Neuronal stem cell (in vitro differentiated cells): ENCODE results near the gene STK10.

ENCODE experiments used
- DNase-seq: peaks from one replicate; pipeline ENCODE4 v3.0.0-alpha.2; 2013; ENCODE audit warnings: low spot score
- H2AFZ ChIP-seq: one replicate; pipeline ENCODE4 v1.6.1; 2013; ENCODE audit warnings: mild to moderate bottlenecking, low read length, inconsistent platforms
- H2AK5ac ChIP-seq: 2 replicates; pipeline ENCODE4 v1.6.1; 2013; ENCODE audit warnings: low read depth, mild to moderate bottlenecking, inconsistent platforms, low read length, moderate library complexity, mixed read lengths
- H2BK120ac ChIP-seq: 2 replicates; pipeline ENCODE4 v1.6.1; 2013; ENCODE audit warnings: low read depth, mild to moderate bottlenecking, inconsistent platforms, low read length, moderate library complexity, mixed read lengths
- H2BK12ac ChIP-seq: one replicate; pipeline ENCODE4 v1.6.1; 2013; ENCODE audit warnings: low read length, inconsistent platforms
- H2BK15ac ChIP-seq: 2 replicates; pipeline ENCODE4 v1.6.1; 2013; ENCODE audit warnings: mild to moderate bottlenecking, low read length, inconsistent platforms, mixed read lengths
- H2BK5ac ChIP-seq: one replicate; pipeline ENCODE4 v1.6.1; 2013; ENCODE audit warnings: inconsistent platforms, mild to moderate bottlenecking, low read length, moderate library complexity
- H3K14ac ChIP-seq: one replicate; pipeline ENCODE4 v1.6.1; 2013; ENCODE audit warnings: low read length, inconsistent platforms
- H3K18ac ChIP-seq: 2 replicates; pipeline ENCODE4 v1.6.1; 2013; ENCODE audit warnings: low read length, inconsistent platforms
- H3K23ac ChIP-seq: 2 replicates; pipeline ENCODE4 v1.6.1; 2013; ENCODE audit warnings: low read depth, mild to moderate bottlenecking, mixed read lengths, low read length, inconsistent platforms; ENCODE audit not compliant: poor library complexity
- H3K27ac ChIP-seq: replicated peaks from 3 replicates; pipeline ENCODE4 v1.5.1; 2013; ENCODE audit warnings: low read length, inconsistent platforms
- H3K27me3 ChIP-seq, 3 experiments: 2 replicates each; pipeline ENCODE4 v1.6.1; 2013; ENCODE audit warnings: low read length in 3 of 3, mild to moderate bottlenecking in 2 of 3, inconsistent platforms in 1 of 3, low read depth in 1 of 3, mixed read lengths in 1 of 3, moderate library complexity in 1 of 3; ENCODE audit not compliant: control insufficient read depth in 3 of 3, insufficient read depth in 3 of 3
- H3K36me3 ChIP-seq, 2 donors: replicated peaks in 1 of 2; 2 replicates each; pipeline ENCODE4 v1.6.1; 2013; ENCODE audit warnings: low read length in 2 of 2; ENCODE audit not compliant: control insufficient read depth in 2 of 2, insufficient read depth in 2 of 2
- H3K4ac ChIP-seq: 2 replicates; pipeline ENCODE4 v1.6.1; 2013; ENCODE audit warnings: inconsistent platforms, mild to moderate bottlenecking, low read length, moderate library complexity
- H3K4me1 ChIP-seq, 2 donors: 1 replicate in 1 of 2; 2 replicates in 1 of 2; pipeline ENCODE4 v1.6.1; 2013; ENCODE audit warnings: low read length in 2 of 2, low read depth in 1 of 2; ENCODE audit not compliant: control insufficient read depth in 2 of 2, insufficient read depth in 1 of 2
- H3K4me2 ChIP-seq: one replicate; pipeline ENCODE4 v1.6.1; 2013; ENCODE audit warnings: mild to moderate bottlenecking, low read length, inconsistent platforms; ENCODE audit not compliant: insufficient read depth, poor library complexity, severe bottlenecking
- H3K4me3 ChIP-seq, 2 donors: 2 replicates each; pipeline ENCODE4 v1.5.1; 2013; ENCODE audit warnings: low read length in 2 of 2, mild to moderate bottlenecking in 2 of 2, inconsistent platforms in 1 of 2, moderate library complexity in 1 of 2
- H3K79me1 ChIP-seq: one replicate; pipeline ENCODE4 v1.6.1; 2013; ENCODE audit warnings: low read depth, mild to moderate bottlenecking, inconsistent platforms, low read length, moderate library complexity
- H3K9ac ChIP-seq: one replicate; pipeline ENCODE4 v1.6.1; 2013; ENCODE audit warnings: mild to moderate bottlenecking, low read depth, low read length, inconsistent platforms; ENCODE audit not compliant: poor library complexity
- H3K9me3 ChIP-seq, 2 donors: replicated peaks in 1 of 2; 2 replicates each; pipeline versions ENCODE3 to v1.6.1; 2013; ENCODE audit warnings: low read length in 2 of 2, mild to moderate bottlenecking in 2 of 2, inconsistent platforms in 1 of 2, low read depth in 1 of 2, mixed read lengths in 1 of 2, moderate library complexity in 1 of 2; ENCODE audit not compliant: control insufficient read depth in 2 of 2, insufficient read depth in 1 of 2
- H4K8ac ChIP-seq: one replicate; pipeline ENCODE4 v1.6.1; 2013; ENCODE audit warnings: low read depth, mild to moderate bottlenecking, inconsistent platforms, low read length, moderate library complexity
- H4K91ac ChIP-seq: one replicate; pipeline ENCODE4 v1.6.1; 2013; ENCODE audit warnings: low read length, low read depth, mild to moderate bottlenecking, inconsistent platforms; ENCODE audit not compliant: poor library complexity
- WGBS, 2 donors: extraction: QIAGEN DNeasy Blood & Tissue Kit; methylation state at CpG; one replicate each; pipeline ENCODE4 v1.1.7; 2013; ENCODE audit warnings: missing lambda C conversion rate in 2 of 2, mixed read lengths in 1 of 2; ENCODE audit not compliant: insufficient read length in 2 of 2, insufficient replicate concordance in 1 of 2; ENCODE audit errors: extremely low coverage in 2 of 2; 5-methylcytosine and 5-hydroxymethylcytosine counted together

The STK10 gene

DNA sequence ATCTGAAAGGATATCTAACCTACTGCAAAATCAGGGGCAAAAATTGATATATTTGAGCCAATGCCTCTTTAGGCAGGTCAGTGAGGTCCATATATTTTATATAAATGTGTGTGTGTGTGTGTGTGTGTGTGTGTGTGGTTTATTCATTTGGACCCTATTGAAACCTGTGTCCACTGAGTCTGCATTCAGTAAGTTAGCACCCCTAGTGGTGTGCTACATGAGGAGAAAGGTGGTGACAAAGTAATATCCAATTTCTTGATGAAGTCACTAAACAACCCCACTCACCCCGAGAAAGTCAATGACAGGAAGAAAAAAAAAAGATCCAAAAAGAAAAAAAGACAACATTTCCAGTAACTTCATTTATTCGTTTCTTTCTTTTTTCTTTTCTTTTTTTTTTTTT lies 185.7 kb downstream of the STK10 start:
- H3K18ac ChIP-seq, result no peak overlapping the region

DNA sequence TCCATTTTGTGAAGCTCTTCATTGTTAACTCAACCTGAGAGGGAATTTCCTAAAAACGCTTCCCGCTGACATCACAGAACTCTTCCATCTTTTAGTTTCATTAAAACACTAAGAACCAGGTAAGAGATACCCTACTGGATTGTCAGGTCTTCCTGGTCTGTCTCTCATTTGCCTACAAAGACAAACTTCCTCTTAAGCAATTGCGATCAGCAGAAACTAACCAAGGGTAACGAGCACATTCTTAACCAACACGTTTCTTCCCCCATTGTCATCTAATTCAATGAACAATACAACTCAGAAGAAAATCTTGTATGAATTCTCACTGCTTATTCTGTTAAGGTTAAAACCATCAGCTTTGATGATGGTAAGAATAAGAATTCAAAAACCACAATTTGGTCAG lies 188.1 kb downstream of the STK10 start:
- H2BK15ac ChIP-seq, result no peak overlapping the region
- H2AK5ac ChIP-seq, result no peak overlapping the region
- no peak overlapping the region for H2BK120ac ChIP-seq
- DNase-seq, result no peak
- no peaks in the 10 kb centered on the region for H3K27me3 ChIP-seq
- no peak overlapping the region for H3K14ac ChIP-seq
- H3K23ac ChIP-seq, result no peak overlapping the region
- peaks cover 3 to 6% of the 10 kb centered on the region in 2 donors for H3K4me1 ChIP-seq
- H4K8ac ChIP-seq, result no peak overlapping the region
- H3K9me3 ChIP-seq, result peaks cover 0 to 13% of the 10 kb centered on the region in 2 donors
- H4K91ac ChIP-seq, result no peak overlapping the region
- H3K79me1 ChIP-seq, result peaks cover 6% of the 10 kb centered on the region
- no peak overlapping the region for H2BK5ac ChIP-seq
- H3K27ac ChIP-seq, result no peak overlapping the region
- no peak overlapping the region for H2BK12ac ChIP-seq
- no CpG with 5 or more reads among the region's 5 CpGs for WGBS, 2 donors
- no peak overlapping the region for H3K4me3 ChIP-seq
- no peak overlapping the region for H3K18ac ChIP-seq
- H3K4ac ChIP-seq, result no peak overlapping the region
- no peak overlapping the region for H3K4me2 ChIP-seq
- H3K9ac ChIP-seq, result no peak overlapping the region
- H3K36me3 ChIP-seq, result peaks cover 8 to 24% of the 10 kb centered on the region in 2 donors
- H2AFZ ChIP-seq, result no peak overlapping the region

More for the DNA sequence above, 185.7 kb downstream of the STK10 start:
- H3K79me1 ChIP-seq, result peaks cover 2% of the 10 kb centered on the region
- H3K9me3 ChIP-seq, result peaks cover 0 to 10% of the 10 kb centered on the region in 2 donors
- H3K36me3 ChIP-seq, result peaks cover 0 to 3% of the 10 kb centered on the region in 2 donors
- no peak overlapping the region for H3K14ac ChIP-seq
- H2AK5ac ChIP-seq, result no peak overlapping the region
- H3K4me2 ChIP-seq, result no peak overlapping the region
- no peak overlapping the region for H3K4me3 ChIP-seq
- H4K8ac ChIP-seq, result no peak overlapping the region
- DNase-seq, result no peak
- no peak overlapping the region for H4K91ac ChIP-seq
- no peak overlapping the region for H2BK12ac ChIP-seq
- H3K9ac ChIP-seq, result no peak overlapping the region
- no peak overlapping the region for H2BK15ac ChIP-seq
- H2BK5ac ChIP-seq, result no peak overlapping the region
- no CpG with 5 or more reads among the region's 2 CpGs for WGBS, 2 donors
- no peak overlapping the region for H3K23ac ChIP-seq
- peaks cover 3 to 4% of the 10 kb centered on the region in 2 donors for H3K4me1 ChIP-seq
- no peak overlapping the region for H3K27ac ChIP-seq
- no peak overlapping the region for H2AFZ ChIP-seq
- no peak overlapping the region for H2BK120ac ChIP-seq
- H3K4ac ChIP-seq, result no peak overlapping the region
- no peaks in the 10 kb centered on the region for H3K27me3 ChIP-seq

DNA sequence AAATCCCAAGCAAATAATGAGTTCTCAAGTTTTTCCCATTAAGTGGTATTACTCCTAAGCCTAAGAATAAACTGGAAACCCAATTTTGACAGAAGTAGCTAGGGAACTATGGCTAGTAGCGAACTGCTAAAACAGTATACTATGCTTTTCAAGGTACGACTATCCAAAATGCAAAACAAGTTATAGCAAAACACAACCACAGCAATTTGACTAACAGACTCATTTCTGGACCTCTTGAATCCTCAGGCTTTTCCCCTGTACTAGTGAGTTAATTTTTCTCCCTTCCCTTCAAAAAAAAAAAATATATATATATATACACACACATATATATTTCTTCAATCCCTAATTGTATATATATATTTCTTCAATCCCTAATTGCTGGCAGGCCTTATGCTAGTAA lies 188.9 kb downstream of the STK10 start:
- no peak overlapping the region for H2BK15ac ChIP-seq
- no peak overlapping the region for H3K4me2 ChIP-seq
- peaks cover 8 to 29% of the 10 kb centered on the region in 2 donors for H3K36me3 ChIP-seq
- H3K14ac ChIP-seq, result no peak overlapping the region
- peaks cover 0 to 13% of the 10 kb centered on the region in 2 donors for H3K9me3 ChIP-seq
- peaks cover 0 to 6% of the 10 kb centered on the region in 2 donors for H3K4me1 ChIP-seq
- H3K9ac ChIP-seq, result no peak overlapping the region
- H3K27ac ChIP-seq, result no peak overlapping the region
- no peak overlapping the region for H3K23ac ChIP-seq
- H2BK12ac ChIP-seq, result no peak overlapping the region
- H2BK120ac ChIP-seq, result no peak overlapping the region
- H3K18ac ChIP-seq, result no peak overlapping the region
- no peak overlapping the region for H2AK5ac ChIP-seq
- no peak overlapping the region for H3K4me3 ChIP-seq
- H2AFZ ChIP-seq, result no peak overlapping the region
- H3K4ac ChIP-seq, result no peak overlapping the region
- no CpG with 5 or more reads among the region's 2 CpGs for WGBS, 2 donors
- DNase-seq, result no peak
- no peak overlapping the region for H2BK5ac ChIP-seq
- H4K8ac ChIP-seq, result no peak overlapping the region
- no peaks in the 10 kb centered on the region for H3K27me3 ChIP-seq
- no peak overlapping the region for H4K91ac ChIP-seq
- peaks cover 6% of the 10 kb centered on the region for H3K79me1 ChIP-seq

DNA sequence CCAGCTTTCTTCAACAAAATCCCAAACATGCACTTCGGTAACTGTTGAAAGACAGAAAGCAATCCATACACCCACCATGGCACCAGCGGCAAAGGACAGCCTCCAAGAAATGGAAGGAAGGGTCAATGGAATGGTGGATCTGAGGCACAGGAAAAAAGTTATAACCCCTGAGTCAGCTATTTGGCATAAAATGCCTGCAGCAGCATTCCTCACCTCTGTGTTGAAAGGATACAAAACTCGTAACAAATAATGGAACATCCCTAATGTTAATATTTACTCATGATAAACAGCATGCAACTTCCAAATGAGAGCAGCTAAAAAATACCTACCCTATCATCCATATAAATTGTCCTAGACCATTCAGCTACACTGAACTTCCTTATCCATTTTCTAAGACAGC lies 191.0 kb downstream of the STK10 start:
- Histone ChIP-seq H4K91ac (no peak overlapping the region), H3K27ac (no peak overlapping the region), H2AFZ (no peak overlapping the region), H3K9me3 (peaks cover 0 to 13% of the 10 kb centered on the region in 2 donors), H3K23ac (no peak overlapping the region), H2BK15ac (no peak overlapping the region), H3K4me1 (peaks cover 0 to 6% of the 10 kb centered on the region in 2 donors), H2AK5ac (no peak overlapping the region), H2BK12ac (no peak overlapping the region), H3K27me3 (no peaks in the 10 kb centered on the region), H3K36me3 (peaks cover 8 to 48% of the 10 kb centered on the region in 2 donors), H3K79me1 (peaks cover 6% of the 10 kb centered on the region), H3K14ac (no peak overlapping the region), H3K4ac (no peak overlapping the region), H2BK5ac (no peak overlapping the region), H3K4me3 (no peak overlapping the region), H3K9ac (no peak overlapping the region), H3K4me2 (no peak overlapping the region), H3K18ac (no peak overlapping the region), H4K8ac (no peak overlapping the region), H2BK120ac (no peak overlapping the region)
- no CpG with 5 or more reads among the region's 3 CpGs for WGBS, 2 donors
- no peak for DNase-seq
